ENCODE results near the gene CFAP57. TPM values are rescaled to one million over a fixed set of nuclear protein-coding genes. Genes with fewer than 3 reads are reported as not detected.

The CFAP57 gene
- total RNA-seq, 1 donor from 2014 or later = 0.27 TPM

DNA sequence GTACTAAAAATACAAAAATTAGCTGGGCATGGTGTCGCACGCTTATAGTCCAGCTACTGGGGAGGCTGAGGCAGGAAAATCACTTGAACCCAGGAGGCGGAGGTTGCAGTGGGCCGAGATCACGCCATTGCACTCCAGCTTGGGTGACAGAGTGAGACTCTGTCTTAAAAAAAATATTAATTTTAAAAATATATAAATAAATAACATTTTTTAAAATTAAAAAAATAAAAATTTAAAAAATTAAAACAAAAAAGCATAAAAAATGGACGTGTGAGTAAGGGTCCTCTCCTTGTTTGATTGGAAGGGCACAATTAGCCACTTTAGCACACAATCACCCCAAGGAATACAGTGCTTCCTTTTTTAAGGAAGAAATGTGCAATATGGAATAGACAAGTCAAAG lies 18.7 kb upstream of the CFAP57 start:
- Mint-ChIP-seq H3K9me3 (no peaks in the 10 kb centered on the region), H3K27me3 (ENCODE audit: low read depth) (peaks cover 3% of the 10 kb centered on the region), H3K27ac (no peak overlapping the region), H3K4me1 (peaks cover 10% of the 10 kb centered on the region), H3K36me3 (no peaks in the 10 kb centered on the region), H3K4me3 (no peak overlapping the region)
- DNase-seq (ENCODE audit: low spot score in 2 of 2, unreplicated experiment in 2 of 2) = no peak
- no peak for TF ChIP-seq CTCF (IDR thresholded peaks at IDR 0.05; ENCODE audit: unreplicated experiment)

- H3K36me3 Mint-ChIP-seq = no peaks in the 10 kb centered on the region
- H3K4me1 Mint-ChIP-seq = no peaks in the 10 kb centered on the region
- H3K27ac Mint-ChIP-seq = no peak overlapping the region
These were observed 16.1 kb upstream of the CFAP57 start for GRCh38 chr1:43156026-43156425.

DNA sequence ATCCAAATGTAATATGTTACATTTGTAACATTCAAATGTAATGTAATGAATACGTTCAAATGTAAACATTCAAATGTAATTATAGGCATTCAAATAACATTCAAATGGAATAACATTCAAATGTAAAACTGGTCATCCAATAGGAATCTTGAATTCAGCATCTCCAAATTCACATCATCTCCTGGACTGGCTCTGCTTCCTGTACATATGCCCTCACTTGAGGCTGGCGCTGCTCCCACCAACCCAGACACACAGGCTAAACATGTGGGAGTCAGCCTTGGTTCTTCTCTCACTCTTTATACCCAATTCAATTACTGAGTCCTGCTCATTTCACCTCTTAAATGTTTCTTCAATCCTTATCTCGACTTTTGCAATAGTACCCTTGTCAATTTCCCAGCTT lies 7.0 kb upstream of the CFAP57 start:
- no peak for DNase-seq (ENCODE audit: low spot score in 2 of 2, unreplicated experiment in 2 of 2)
- H3K4me1 Mint-ChIP-seq = no peaks in the 10 kb centered on the region
- H3K27me3 Mint-ChIP-seq (ENCODE audit: low read depth) = no peaks in the 10 kb centered on the region
- peaks cover 52% of the 10 kb centered on the region for H3K36me3 Mint-ChIP-seq
- no peak overlapping the region for H3K4me3 Mint-ChIP-seq
- TF ChIP-seq CTCF (IDR thresholded peaks at IDR 0.05; ENCODE audit: unreplicated experiment) = no peak
- H3K9me3 Mint-ChIP-seq = no peaks in the 10 kb centered on the region
- H3K27ac Mint-ChIP-seq = no peak overlapping the region

More at GRCh38 chr1:43156026-43156425, 16.1 kb upstream of the CFAP57 start:
- no peaks in the 10 kb centered on the region for H3K27me3 Mint-ChIP-seq (ENCODE audit: low read depth)
- H3K4me3 Mint-ChIP-seq = no peak overlapping the region
- no peak for TF ChIP-seq CTCF (IDR thresholded peaks at IDR 0.05; ENCODE audit: unreplicated experiment)
- H3K9me3 Mint-ChIP-seq = no peaks in the 10 kb centered on the region
- no peak for DNase-seq (ENCODE audit: low spot score in 2 of 2, unreplicated experiment in 2 of 2)

- H3K4me1 Mint-ChIP-seq = peaks cover 2% of the 10 kb centered on the region
- no peak overlapping the region for H3K4me3 Mint-ChIP-seq
- H3K27ac Mint-ChIP-seq = no peak overlapping the region
- no peaks in the 10 kb centered on the region for H3K27me3 Mint-ChIP-seq (ENCODE audit: low read depth)
- peaks cover 58% of the 10 kb centered on the region for H3K36me3 Mint-ChIP-seq
- no peak for TF ChIP-seq CTCF (IDR thresholded peaks at IDR 0.05; ENCODE audit: unreplicated experiment)
- no peaks in the 10 kb centered on the region for H3K9me3 Mint-ChIP-seq
- no peak for DNase-seq (ENCODE audit: low spot score in 2 of 2, unreplicated experiment in 2 of 2)
These were observed 6.4 kb upstream of the CFAP57 start for GRCh38 chr1:43165765-43166164.

- Mint-ChIP-seq H3K27ac (peak overlapping the region; percentile 96), H3K4me3 (peak overlapping the region; percentile 99), H3K27me3 (ENCODE audit: low read depth) (peaks cover 10% of the 10 kb centered on the region), H3K4me1 (peaks cover 16% of the 10 kb centered on the region), H3K9me3 (no peaks in the 10 kb centered on the region), H3K36me3 (peaks cover 34% of the 10 kb centered on the region)
- no peak for DNase-seq (ENCODE audit: low spot score in 2 of 2, unreplicated experiment in 2 of 2)
- TF ChIP-seq CTCF (IDR thresholded peaks at IDR 0.05; ENCODE audit: unreplicated experiment) = no peak
These were observed 736 bp upstream of the CFAP57 start for GRCh38 chr1:43171312-43171875.

Data from mesothelial cell of epicardium (in vitro differentiated cells).